ENCODE measurements around the gene CRYL1. TPM values are rescaled to one million over a fixed set of nuclear protein-coding genes. Genes with fewer than 3 reads are reported as not detected.

CRYL1 gene
- total and polyA plus RNA-seq, 2 experiments from 2014 or later: 41.6 to 43.6 TPM

DNA sequence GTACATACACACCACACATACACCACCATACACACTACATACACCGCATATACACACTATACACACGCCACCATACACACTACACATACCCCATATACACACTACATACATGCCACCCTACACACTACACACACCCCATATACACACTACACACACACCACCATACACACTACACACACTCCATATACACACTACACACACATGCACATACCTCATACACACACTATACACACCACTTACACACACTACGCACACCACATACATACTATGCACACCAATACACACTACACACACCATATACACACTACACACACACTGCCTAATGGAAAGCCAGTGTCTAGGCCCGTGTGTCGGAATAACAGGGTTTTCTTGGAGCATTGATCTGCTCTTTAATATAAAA is 27.5 kb downstream of the CRYL1 start:
- DNase-seq (ENCODE audit: low read depth in 1 of 2, low spot score in 1 of 2): no peak
- Histone ChIP-seq H3K4me1 (ENCODE audit: low read depth) (peaks cover 4% of the 10 kb centered on the region), H3K27ac (no peak overlapping the region), H3K4me3 (no peak overlapping the region), H3K27me3 (no peaks in the 10 kb centered on the region), H3K36me3 (no peaks in the 10 kb centered on the region), H3K9me3 (ENCODE audit: low read depth) (no peaks in the 10 kb centered on the region)
- TF ChIP-seq, protein P1, sequence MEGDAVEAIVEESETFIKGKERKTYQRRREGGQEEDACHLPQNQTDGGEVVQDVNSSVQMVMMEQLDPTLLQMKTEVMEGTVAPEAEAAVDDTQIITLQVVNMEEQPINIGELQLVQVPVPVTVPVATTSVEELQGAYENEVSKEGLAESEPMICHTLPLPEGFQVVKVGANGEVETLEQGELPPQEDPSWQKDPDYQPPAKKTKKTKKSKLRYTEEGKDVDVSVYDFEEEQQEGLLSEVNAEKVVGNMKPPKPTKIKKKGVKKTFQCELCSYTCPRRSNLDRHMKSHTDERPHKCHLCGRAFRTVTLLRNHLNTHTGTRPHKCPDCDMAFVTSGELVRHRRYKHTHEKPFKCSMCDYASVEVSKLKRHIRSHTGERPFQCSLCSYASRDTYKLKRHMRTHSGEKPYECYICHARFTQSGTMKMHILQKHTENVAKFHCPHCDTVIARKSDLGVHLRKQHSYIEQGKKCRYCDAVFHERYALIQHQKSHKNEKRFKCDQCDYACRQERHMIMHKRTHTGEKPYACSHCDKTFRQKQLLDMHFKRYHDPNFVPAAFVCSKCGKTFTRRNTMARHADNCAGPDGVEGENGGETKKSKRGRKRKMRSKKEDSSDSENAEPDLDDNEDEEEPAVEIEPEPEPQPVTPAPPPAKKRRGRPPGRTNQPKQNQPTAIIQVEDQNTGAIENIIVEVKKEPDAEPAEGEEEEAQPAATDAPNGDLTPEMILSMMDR (IDR thresholded peaks at IDR 0.05; ENCODE audit: low read depth, low read length): no peak

DNA sequence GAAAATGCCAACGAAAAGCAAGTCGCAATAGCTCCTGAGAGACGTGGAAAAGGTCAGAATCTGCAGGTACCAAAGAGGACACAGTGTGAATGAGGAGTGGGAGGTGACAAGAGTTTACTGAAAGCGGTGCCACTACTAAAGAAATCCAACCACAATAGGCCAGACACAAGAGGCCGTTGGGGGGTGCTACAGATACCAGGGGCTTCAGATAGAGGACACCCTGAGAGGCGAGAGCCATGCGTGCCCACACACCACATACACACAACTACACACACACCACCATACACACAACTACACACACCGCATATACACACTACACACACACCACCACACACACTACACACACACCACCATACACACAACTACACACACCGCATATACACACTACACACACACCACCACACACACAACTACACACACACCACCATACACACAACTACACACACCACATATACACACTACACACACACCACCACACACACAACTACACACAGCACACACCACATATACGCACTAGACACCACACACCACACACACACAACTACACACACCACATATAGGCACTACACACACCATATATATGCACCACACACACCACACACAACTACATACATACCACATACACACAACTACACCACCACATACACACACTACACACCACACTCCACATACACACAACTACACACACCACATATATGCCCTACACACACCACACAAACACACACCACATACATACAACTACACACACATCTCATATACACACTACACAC is 28.5 kb downstream of the CRYL1 start:
- TF ChIP-seq, protein P1 (IDR thresholded peaks at IDR 0.05; ENCODE audit: low read depth, low read length): no peak
- Histone ChIP-seq H3K9me3 (ENCODE audit: low read depth) (no peaks in the 10 kb centered on the region), H3K36me3 (no peaks in the 10 kb centered on the region), H3K27ac (no peak overlapping the region), H3K27me3 (no peaks in the 10 kb centered on the region), H3K4me1 (ENCODE audit: low read depth) (peaks cover 4% of the 10 kb centered on the region), H3K4me3 (no peak overlapping the region)
- DNase-seq (ENCODE audit: low read depth in 1 of 2, low spot score in 1 of 2): no peak

- no peak overlapping the region for H3K4me3 ChIP-seq
- H3K9me3 ChIP-seq (ENCODE audit: low read depth): no peaks in the 10 kb centered on the region
- H3K27me3 ChIP-seq: no peaks in the 10 kb centered on the region
- TF ChIP-seq, protein P1 (IDR thresholded peaks at IDR 0.05; ENCODE audit: low read depth, low read length): peak; percentile 95
- H3K4me1 ChIP-seq (ENCODE audit: low read depth): peaks cover 4% of the 10 kb centered on the region
- H3K27ac ChIP-seq: no peak overlapping the region
- no peaks in the 10 kb centered on the region for H3K36me3 ChIP-seq
- peak; percentile 72 to 78 for DNase-seq (ENCODE audit: low read depth in 1 of 2, low spot score in 1 of 2)
Measured at GRCh38 chr13:20495087-20496023, 30.3 kb downstream of the CRYL1 start.

- no peak overlapping the region for H3K4me3 ChIP-seq
- H3K27me3 ChIP-seq: no peaks in the 10 kb centered on the region
- no peaks in the 10 kb centered on the region for H3K9me3 ChIP-seq (ENCODE audit: low read depth)
- H3K36me3 ChIP-seq: no peaks in the 10 kb centered on the region
- peaks cover 4% of the 10 kb centered on the region for H3K4me1 ChIP-seq (ENCODE audit: low read depth)
- DNase-seq (ENCODE audit: low read depth in 1 of 2, low spot score in 1 of 2): no peak
- TF ChIP-seq, protein P1 (IDR thresholded peaks at IDR 0.05; ENCODE audit: low read depth, low read length): no peak
- H3K27ac ChIP-seq: no peak overlapping the region
Measured at GRCh38 chr13:20494656-20495055, 31.0 kb downstream of the CRYL1 start.

GRCh38 chr13:20492641-20493040 is 33.0 kb downstream of the CRYL1 start:
- TF ChIP-seq, protein P1 (IDR thresholded peaks at IDR 0.05; ENCODE audit: low read depth, low read length): peak; percentile 55
- peak; percentile 21 to 22 for DNase-seq (ENCODE audit: low read depth in 1 of 2, low spot score in 1 of 2)
- Histone ChIP-seq H3K27ac (no peak overlapping the region), H3K27me3 (no peaks in the 10 kb centered on the region), H3K9me3 (ENCODE audit: low read depth) (no peaks in the 10 kb centered on the region), H3K36me3 (no peaks in the 10 kb centered on the region), H3K4me1 (ENCODE audit: low read depth) (peaks cover 4% of the 10 kb centered on the region), H3K4me3 (no peak overlapping the region)

Measured in cardiac muscle cell (in vitro differentiated cells and primary cell).